Stimulated activated naive CD8-positive, alpha-beta T cell treated with anti-CD3 and anti-CD28 coated beads, Interleukin-15, Interleukin-2, amounts not matched to agents 100 U/mL and 50 U/mL, for 24 hours (primary cell): Measurements from ENCODE around the gene GNA12.

Experiments used
- ATAC-seq: fragments of 150-1000 bp; cut with Tn5 transposase; one replicate; pipeline ENCODE4 v1.10.0; 2021
- DNase-seq: peaks from one replicate; pipeline ENCODE4 v3.0.0; 2021

GNA12 gene

GRCh38 chr7:2834748-2835441 lies 9.2 kb downstream of the GNA12 start:
- DNase-seq (no peak), ATAC-seq (no peak)

- no peak for DNase-seq
- no peak for ATAC-seq
Observed at GRCh38 chr7:2833083-2833910, 10.8 kb downstream of the GNA12 start.

GRCh38 chr7:2832461-2832860 lies 11.6 kb downstream of the GNA12 start:
- ATAC-seq (no peak), DNase-seq (no peak)

GRCh38 chr7:2830609-2831376 lies 13.3 kb downstream of the GNA12 start:
- ATAC-seq (no peak), DNase-seq (no peak)

GRCh38 chr7:2829040-2829439 lies 15.1 kb downstream of the GNA12 start:
- ATAC-seq (no peak), DNase-seq (no peak)

- ATAC-seq (no peak), DNase-seq (no peak)
Observed at GRCh38 chr7:2826771-2827170, 17.3 kb downstream of the GNA12 start.

GRCh38 chr7:2825559-2826227 lies 18.4 kb downstream of the GNA12 start:
- ATAC-seq (no peak), DNase-seq (no peak)

GRCh38 chr7:2824678-2825461 lies 19.2 kb downstream of the GNA12 start:
- ATAC-seq (no peak), DNase-seq (no peak)

- ATAC-seq (no peak), DNase-seq (no peak)
Observed at GRCh38 chr7:2824026-2824677, 20.0 kb downstream of the GNA12 start.

GRCh38 chr7:2823130-2823529 lies 21.0 kb downstream of the GNA12 start:
- DNase-seq, result no peak
- ATAC-seq, result no peak

GRCh38 chr7:2821842-2822507 lies 22.1 kb downstream of the GNA12 start:
- ATAC-seq, result no peak
- DNase-seq, result no peak

GRCh38 chr7:2821161-2821841 lies 22.8 kb downstream of the GNA12 start:
- ATAC-seq, result peak; percentile 38
- DNase-seq, result no peak

GRCh38 chr7:2820508-2820934 lies 23.6 kb downstream of the GNA12 start:
- no peak for ATAC-seq
- no peak for DNase-seq

GRCh38 chr7:2819954-2820397 lies 24.1 kb downstream of the GNA12 start:
- DNase-seq (no peak), ATAC-seq (no peak)

GRCh38 chr7:2819161-2819953 lies 24.8 kb downstream of the GNA12 start:
- ATAC-seq (peak; percentile 46), DNase-seq (no peak)

- DNase-seq (no peak), ATAC-seq (no peak)
Observed at GRCh38 chr7:2818653-2819052, 25.5 kb downstream of the GNA12 start.

- DNase-seq (no peak), ATAC-seq (no peak)
Observed at GRCh38 chr7:2818121-2818520, 26.0 kb downstream of the GNA12 start.

- no peak for ATAC-seq
- no peak for DNase-seq
Observed at GRCh38 chr7:2817456-2817855, 26.7 kb downstream of the GNA12 start.

GRCh38 chr7:2815875-2816245 lies 28.2 kb downstream of the GNA12 start:
- DNase-seq (no peak), ATAC-seq (no peak)
